ENCODE measurements around the gene HOXC4.
"Not testable (repeated sequence)": the region's sequence is repeated elsewhere in the genome, so short reads cannot be mapped to it uniquely, and the experiment has no call there.

Gene HOXC4

DNA sequence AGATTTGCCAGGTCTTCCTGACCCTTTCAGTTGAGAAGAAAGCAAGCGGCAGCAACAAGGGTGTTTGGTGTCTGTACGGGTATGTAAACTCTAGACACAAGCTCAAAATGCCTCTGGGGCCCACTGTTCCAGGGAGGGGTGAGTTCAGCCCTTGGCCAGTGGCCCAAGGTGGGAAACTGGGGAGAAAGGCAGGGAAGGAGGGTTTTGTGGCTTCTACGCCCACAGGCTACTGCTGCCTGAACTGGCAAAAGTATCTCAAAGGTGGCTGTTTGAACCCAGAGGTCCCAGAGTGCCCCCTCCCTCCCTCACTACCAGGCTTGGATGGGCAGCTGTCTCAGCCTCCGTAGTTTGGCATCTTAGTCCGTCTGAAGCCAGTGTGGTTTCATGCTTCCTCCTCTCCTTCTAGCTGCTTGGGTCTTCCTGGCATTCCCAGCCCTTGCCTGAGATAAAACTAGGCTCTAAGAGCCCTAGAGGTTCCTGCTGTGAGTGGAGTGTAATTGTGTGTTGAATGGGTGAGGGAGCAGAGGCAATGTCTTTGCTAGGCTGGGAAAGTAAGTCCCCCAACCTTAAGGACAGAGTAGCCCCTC, 15.3 kb upstream of the HOXC4 start:
- in situ Hi-C loops (cut with MboI; ENCODE audit: low sequenced_read_pairs) = no loop called here

DNA sequence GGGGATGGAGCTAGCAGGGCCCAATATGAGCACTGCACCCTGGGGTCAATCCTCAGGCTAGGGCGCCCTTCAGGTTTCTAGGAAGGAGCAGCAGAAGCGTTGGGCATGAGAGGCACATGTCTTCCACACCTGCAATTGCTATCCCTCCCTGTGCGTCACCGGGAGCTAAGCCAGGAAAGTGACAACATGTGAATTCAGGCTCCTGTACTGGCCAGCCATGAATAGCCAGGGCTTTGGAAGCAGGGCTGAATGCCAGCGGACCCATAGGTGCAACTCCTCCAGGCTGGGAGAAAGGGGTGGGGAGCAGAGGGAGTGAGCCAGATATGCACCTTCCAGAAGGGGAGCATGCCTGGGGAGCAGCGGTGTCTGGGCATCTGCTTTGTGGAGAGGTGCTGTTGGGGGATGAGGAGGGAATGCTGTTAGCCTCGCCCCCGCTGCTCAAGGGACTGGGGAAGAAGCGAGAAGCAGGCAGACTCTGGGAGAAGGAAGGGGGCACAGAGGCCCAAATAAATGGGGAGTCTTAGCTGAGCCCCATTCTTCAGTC, 14.7 kb upstream of the HOXC4 start:
- in situ Hi-C loops (cut with MboI; ENCODE audit: low sequenced_read_pairs) = no loop called here

DNA sequence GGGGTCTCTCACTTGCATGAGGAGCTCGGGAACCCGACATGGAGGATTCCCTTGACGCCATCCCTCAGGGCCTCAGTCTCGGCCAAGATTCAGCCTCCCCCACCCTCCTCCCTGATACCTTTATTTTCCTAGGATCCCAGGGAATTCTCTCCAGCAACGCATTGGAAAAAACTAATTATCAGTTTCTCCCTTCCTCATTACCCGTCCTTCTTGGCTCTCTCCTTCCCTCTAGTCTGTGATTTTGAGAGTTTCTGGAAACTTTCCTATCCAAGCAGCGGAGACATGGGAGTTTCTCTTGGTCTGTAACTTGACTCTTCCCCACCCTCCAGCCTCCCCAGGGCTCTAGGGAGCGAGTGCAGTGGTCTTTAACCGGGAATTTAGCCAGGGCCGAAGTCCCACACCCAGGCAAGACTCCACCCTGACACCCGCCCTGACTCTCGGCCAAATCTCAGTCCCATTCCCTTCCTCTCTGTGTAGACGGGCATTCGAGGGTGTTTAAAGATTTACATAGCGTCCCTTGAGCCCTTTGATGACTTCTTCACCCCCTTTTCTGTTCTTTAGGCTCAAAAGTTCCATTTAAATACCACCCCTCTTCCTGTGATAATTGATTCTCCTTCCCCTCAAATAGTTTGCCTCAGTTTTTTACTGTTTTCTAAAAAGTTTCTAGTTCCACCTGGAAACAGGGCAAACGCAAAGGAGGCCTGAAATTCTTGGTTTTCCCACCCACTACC, 14.1 kb upstream of the HOXC4 start:
- in situ Hi-C loops (cut with MboI; ENCODE audit: low sequenced_read_pairs) = no loop called here

DNA sequence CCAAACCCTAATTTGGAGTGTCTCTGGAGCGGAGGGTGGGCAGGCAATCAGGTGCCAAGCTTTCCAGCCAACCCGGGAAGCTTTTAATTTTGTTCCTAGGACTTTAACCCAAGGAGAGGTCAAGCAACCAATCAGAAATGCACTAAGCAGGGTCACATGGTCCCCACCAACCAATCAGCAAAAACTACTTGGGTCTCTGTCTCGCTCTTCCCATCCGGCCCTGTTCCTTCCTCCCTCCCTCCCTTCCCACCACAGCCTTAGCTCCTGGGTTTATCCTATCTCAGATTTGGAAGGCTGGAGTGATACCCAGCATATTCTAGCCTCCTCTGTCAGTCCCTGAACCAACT, 13.5 kb upstream of the HOXC4 start:
- in situ Hi-C loops (cut with MboI; ENCODE audit: low sequenced_read_pairs) = no loop called here

DNA sequence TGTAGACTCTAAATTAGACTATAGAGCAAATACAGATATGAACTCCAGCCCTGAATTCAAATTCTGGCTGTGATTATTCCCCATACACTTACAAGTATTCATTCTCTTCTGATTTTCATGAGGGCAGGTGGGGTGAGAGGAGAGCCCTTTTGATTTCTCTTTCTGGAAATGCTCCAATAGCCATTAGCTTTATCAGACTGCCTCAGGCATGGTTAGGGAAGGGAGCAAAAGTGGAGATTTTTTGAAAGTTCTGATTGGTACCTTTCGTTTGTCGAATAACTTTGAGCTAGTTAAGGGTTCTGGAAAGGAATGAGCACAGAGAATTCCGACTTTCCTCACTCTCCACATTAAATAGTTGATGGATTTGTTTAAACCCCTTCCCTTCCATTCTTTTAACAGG, 13.0 kb upstream of the HOXC4 start:
- in situ Hi-C loops (cut with MboI; ENCODE audit: low sequenced_read_pairs) = no loop called here

DNA sequence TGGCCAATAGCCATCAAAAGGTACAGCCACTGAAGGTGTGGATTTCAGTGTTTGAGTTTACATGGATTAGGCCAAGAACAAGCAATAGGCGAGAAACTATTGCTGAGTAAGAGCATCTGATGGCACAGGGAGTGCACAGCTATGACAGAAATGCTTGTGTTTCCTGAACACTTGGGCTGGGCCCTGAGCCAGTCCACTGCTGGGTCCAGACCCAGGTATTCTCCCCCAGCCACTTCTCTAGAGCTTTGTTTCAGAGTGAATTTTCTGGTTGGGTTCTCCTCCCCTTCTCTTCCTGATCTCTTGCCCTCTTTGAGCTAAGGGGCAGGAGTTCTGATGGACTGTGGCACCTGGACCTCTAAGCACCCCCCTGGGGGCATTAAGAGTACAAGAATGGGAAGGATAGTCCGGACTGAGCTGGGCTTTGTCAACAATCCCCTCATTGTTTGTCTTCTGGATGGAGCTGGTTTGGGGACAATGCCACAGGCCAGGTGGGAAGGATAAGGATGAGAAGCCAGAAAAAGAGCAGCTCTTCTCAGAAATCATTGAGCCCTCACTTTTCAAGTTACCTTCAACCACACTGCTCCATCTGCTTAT, 12.4 kb upstream of the HOXC4 start:
- in situ Hi-C loops (cut with MboI; ENCODE audit: low sequenced_read_pairs) = no loop called here

DNA sequence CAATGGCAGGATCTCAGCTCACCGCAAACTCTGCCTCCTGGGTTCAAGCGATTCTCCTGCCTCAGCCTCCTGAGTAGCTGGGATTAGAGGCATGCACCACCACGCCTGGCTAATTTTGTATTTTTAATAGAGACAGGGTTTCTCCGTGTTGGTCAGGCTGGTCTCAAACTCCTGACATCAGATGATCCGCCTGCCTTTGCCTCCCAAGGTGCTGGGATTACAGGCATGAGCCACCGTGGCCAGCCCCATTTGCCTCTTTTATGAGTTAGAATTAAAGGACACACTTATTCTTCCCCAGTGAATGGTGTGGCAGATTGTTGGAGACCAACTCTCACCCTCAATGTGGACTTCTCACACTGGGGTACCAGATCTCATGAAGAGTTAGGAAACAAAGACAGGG, 11.6 kb upstream of the HOXC4 start:
- in situ Hi-C loops (cut with MboI; ENCODE audit: low sequenced_read_pairs) = not testable (repeated sequence)

DNA sequence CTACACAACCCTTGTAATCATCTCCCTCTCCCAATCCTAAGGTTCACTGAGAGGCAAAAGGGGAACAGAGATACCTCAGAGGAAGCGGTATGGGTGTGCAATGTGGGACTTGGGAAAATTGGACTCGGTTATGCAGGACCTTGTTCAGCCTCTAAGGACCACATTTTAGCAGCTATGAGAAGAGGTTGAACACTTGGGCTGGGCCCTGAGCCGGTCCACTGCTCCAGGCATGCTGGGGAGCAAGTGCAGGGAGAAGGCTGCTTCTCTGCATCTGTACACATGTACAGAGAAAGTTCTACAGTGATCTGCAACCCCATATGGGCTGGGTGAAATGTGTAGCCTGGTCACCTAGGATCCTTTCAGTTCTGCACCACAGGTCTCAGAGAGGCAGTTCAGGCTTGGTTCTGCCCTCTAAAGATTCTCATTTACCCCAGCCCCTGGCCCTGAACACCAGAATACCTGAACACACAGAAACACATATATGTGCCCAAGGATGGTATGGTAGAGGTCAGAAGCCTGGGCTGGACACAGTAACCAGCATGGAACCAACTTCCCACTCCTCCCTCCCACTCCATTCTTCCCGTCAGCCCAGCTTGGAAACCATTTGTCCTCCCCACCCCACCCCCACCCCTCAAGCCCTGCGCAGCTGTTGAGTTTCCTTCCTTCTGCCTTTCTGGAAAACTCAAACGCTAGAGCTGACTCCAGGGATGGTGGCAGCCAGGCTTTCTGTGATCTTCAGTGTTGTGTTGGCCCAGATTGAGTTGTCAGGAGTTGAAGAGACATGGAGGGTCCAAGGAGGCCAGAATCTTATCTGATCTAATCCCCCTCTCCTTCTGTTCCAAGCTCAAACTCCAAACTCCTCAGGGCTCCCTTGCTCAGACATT, 10.4 kb upstream of the HOXC4 start:
- in situ Hi-C loops (cut with MboI; ENCODE audit: low sequenced_read_pairs) = no loop called here

DNA sequence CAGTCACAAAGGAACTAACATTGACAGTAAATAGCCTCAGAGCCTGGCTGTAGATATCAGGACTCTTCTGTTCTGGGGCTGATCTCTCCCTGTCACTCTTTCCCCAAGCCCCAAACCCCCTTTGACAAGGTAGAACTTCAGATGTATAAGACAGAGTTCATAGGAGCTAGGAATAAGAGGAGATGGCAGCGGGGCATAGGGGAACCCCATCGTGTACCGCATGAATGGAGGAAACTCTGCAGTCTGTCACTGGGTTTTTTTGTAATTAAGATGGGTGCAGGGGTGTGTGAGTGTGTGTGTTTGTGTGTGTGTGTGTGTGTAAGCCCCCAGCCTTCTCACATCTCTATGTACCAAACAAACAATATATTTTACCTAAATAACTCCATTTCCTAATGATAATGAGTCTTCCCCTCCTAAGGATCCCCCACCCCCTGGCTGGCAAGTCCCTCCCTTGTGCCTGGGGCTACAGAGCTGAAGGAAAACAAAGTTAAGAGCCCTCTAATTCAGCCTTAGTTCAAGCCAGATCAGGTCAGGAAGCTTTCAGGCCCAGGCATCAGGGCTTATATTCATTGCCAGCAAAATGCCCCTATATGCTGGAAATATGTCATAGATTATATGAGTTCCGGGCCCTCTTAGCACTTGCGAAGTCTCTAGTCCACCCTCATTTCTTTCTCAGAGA, 9.1 kb upstream of the HOXC4 start:
- in situ Hi-C loops (cut with MboI; ENCODE audit: low sequenced_read_pairs) = no loop called here

DNA sequence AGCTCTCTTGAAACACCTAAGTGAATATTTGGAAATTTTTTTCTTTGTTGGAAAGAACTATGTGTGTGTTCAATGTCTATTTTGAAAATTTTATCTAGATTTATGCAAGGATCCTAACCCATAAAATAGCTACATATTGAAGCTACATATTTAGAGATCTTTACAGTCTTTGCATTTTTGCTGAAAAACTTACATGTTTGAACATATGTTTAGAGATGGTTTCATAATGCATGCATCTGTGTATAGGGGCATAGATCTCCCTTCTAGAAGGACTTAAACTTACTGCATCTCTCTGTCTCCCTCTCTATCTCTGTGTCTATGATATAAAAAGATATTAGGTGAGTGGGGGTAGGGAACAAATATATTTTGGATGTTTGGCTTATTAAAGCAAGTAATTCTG, 8.2 kb upstream of the HOXC4 start:
- in situ Hi-C loops (cut with MboI; ENCODE audit: low sequenced_read_pairs) = no loop called here

DNA sequence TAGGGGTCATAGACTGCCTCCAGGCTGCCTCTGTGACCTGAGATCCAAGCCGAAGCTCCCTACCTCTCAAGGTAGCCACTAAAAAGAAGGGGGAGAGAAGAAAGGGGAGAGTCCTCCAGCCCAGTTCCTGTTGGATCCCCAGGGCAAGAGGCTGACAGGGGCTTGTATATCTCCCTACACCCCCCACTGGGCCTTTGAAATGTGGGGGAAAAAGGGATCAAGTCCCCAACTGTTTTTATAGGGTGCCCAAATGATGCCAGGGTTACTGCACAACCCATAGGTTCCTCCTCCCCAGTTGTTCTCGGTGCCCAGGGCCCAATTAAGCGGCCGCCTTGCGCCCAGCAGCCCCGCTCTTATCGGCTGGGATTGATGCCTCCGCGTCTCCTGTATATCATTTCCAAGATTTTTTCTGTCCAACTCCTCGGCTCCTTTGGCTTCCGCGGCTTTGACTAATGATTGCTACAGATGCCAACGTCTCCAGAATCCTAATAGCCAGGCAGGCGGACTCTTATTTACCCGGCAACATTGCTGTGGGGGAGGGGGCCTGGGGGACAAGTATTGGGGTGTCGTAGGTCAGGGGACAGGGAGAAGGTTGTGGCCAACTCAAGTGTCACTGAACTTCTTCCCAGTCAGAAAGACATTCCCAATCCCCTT, 7.6 kb upstream of the HOXC4 start:
- in situ Hi-C loops (cut with MboI; ENCODE audit: low sequenced_read_pairs) = no loop called here

DNA sequence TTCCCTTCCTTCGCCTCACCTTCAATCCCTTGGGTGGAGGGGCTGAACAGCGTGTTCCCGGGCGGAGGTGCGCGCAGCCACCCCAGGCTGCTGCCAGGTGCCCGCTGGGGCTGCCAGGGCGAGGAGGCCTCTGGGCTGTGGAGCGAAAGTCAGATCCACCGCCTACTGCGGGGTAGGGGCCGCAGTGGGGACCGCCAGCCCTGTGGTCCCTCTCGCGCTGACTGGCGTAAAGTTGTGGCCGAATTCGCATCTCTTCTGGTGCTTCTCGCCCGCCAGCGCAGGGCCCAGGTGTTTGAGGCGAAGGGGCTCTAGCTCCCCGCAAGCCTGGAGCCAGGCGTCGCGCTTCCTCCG, 6.9 kb upstream of the HOXC4 start:
- in situ Hi-C loops (cut with MboI; ENCODE audit: low sequenced_read_pairs) = no loop called here

DNA sequence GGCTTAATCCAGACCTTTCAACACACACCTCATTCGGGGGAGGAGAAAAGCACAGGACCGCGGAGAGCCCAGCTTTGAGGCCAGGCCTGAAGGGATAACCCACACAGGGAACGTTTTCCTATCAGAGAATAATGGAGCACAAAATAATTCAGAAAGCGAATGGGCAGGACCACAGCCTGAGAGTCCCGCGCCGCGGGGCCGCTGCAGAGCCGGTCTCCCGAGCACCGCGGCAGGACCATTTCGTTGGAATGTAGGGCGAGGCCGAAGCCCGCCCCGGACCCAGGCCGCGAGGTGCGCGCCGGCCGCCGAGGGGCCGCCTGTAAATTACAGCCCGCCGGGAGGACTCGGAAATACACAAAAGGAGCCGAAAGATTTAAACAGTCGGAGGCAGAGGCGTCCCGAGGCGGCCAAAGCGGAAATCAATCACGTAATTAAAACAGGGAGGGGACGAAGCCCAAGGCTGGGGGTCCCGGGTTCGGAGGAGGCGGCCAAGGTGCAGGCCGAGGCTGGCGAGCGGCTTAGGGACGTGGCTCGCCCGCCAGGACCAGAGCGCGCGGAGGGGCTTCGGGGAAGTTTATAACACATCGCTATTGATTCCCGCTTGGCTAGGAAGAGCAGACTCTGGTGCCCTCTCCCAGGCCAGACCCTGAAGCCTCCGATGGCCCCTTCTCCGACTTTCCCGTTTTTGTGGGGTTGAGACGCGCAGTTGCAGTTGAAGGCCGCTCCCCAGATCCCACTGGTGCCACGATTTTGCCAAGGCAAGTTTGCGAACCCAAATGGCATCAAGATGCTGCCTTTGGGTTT, 6.3 kb upstream of the HOXC4 start:
- in situ Hi-C loops (cut with MboI; ENCODE audit: low sequenced_read_pairs) = no loop called here

DNA sequence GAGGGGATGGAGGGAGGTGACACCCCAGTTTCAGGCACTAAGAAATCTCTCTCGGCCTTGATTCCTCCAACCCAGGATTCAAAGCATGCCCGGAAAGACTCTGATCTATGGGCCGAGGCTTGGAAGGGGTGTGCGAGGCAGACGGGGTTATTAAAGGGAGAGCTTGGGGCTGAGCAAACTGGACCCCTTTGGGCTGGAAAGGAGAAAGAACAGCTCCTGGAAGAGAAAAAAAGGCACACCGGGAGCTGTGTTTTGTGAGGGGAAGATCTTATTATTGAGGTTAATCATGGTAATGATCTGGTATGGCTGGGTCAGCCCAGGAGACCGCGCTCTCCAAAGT, 5.7 kb upstream of the HOXC4 start:
- in situ Hi-C loops (cut with MboI; ENCODE audit: low sequenced_read_pairs) = no loop called here

DNA sequence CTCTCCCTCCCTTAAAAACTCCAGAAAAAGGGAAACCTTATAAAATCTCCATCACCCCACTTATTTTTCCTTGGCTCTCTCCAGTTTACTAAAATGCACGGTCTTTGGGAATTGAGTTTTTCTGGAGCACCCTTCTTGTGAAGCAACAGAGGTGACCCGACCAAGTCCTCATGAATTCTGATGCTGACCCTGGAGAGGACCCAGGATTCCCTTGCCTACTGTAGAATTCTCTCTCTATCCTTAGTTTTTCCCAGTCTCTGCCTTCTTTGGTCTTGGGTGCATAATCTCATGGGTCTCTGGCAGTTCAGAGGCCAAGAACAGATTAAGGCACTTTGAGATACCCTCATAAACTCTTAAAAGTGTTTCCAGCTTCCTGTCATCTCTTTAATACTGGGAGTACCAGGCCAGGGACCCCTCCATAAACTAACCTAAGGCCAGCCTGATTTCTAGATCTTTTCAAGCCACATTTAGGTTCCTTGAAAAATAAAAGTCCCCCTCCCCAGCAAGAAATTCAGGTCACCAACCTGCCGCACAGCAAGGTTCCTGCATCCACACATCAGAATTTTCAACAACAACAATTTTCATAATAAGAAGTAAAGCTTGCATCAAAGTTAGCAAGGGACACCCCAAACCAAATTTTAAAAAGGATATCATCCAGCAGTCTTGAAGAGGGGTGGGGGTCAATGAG, 5.1 kb upstream of the HOXC4 start:
- in situ Hi-C loops (cut with MboI; ENCODE audit: low sequenced_read_pairs) = no loop called here

DNA sequence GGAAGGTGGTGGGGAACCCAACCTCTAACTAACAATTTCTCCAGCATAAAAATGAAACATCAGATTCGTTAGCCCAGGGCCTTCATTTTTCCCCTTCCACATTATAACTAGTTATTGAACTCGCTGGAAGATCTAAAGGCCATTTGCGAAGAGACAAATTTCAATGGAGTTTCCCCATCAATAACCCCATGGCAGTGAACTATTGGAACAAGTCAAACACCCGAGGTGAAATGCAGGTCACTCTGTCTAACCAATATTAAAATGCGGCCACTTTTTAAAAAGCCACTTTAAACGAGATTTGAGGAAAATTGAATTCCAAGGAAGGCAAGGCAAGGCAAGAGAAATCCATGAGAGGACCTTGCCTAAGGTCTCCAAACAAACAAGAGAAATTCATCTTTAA, 4.5 kb upstream of the HOXC4 start:
- in situ Hi-C loops (cut with MboI; ENCODE audit: low sequenced_read_pairs) = no loop called here

DNA sequence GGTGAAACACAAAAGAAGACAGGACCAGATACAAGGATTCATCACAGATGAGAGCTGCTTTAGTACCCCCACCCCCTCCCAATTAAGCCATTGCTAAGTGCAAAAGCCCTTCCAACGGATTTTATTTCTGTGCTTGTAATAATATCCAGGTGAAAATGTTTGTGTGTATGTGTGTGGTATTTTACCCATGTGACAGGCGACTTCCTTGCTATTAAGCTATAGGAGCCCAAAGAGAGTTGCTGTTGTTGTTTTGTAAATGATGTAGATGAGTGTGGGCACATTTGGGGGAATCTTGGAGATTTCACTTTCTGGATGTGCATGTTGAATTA, 3.2 kb upstream of the HOXC4 start:
- in situ Hi-C loops (cut with MboI; ENCODE audit: low sequenced_read_pairs) = no loop called here

DNA sequence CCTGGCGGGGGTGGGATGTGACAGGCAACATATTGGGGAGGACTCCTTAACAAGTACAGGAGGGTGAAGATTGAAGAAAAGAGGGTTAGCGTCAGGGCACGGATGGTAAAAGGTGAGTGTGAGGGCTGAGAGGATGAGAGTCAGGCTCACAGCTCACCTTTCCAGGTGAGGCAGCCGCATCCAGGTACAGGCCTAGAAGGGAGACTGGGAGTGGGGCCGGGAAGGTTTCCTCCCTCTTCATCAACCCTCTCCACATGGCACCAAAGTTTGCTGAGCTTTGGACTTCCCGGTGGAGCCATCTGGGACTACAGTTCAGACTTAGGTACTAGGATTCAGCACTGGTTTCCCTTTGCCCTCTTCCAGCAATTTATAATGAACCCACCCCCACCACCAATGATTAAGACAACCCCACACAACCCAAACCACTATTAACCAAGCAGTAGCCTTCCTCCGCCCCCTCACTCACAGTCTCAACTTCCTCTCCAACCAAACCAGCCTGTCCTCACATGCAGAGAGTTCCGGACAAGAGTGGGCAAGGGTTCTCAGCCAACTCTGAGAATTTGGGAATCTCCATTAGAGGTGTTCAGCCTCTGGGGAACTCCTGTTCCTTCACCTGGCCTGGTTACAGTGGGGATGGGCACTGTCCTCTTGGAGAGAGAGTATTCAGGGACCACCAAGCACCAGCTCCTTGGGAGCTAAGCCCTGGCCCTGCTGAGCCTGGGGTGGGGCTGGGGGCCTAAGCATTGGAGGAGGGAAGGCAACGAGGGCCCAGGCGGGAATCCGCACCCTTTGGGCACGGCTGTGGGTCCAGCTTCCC, 2.4 kb upstream of the HOXC4 start:
- in situ Hi-C loops (cut with MboI; ENCODE audit: low sequenced_read_pairs) = no loop called here
